Stimulated activated CD8-positive, alpha-beta memory T cell treated with anti-CD3 and anti-CD28 coated beads, Interleukin-2, amount 100 ng/mL, for 1 hour (primary cell): ENCODE results near the gene LCLAT1.

Source experiments
- DNase-seq, 2 donors: peaks; one replicate each; pipeline ENCODE4 v3.0.0-alpha.2; 2020; ENCODE audit warnings: low read depth in 2 of 2

LCLAT1 gene

GRCh38 chr2:30422444-30423040 is 24.5 kb upstream of the LCLAT1 start:
- DNase-seq = peak; percentile 41 to 62

GRCh38 chr2:30424231-30424630 is 22.8 kb upstream of the LCLAT1 start:
- no peak for DNase-seq

- no peak for DNase-seq
Measured at GRCh38 chr2:30425326-30425725, 21.7 kb upstream of the LCLAT1 start.

- no peak for DNase-seq
Measured at GRCh38 chr2:30427606-30428347, 19.3 kb upstream of the LCLAT1 start.

- DNase-seq = no peak
Measured at GRCh38 chr2:30428348-30428662, 18.7 kb upstream of the LCLAT1 start.

- DNase-seq = no peak
Measured at GRCh38 chr2:30428827-30429461, 18.1 kb upstream of the LCLAT1 start.

- no peak for DNase-seq
Measured at GRCh38 chr2:30433541-30434299, 13.3 kb upstream of the LCLAT1 start.

- no peak for DNase-seq
Measured at GRCh38 chr2:30434708-30435107, 12.3 kb upstream of the LCLAT1 start.

GRCh38 chr2:30436859-30437435 is 10.1 kb upstream of the LCLAT1 start:
- no peak for DNase-seq

- DNase-seq = no peak
Measured at GRCh38 chr2:30437809-30438548, 9.1 kb upstream of the LCLAT1 start.

GRCh38 chr2:30439296-30439695 is 7.8 kb upstream of the LCLAT1 start:
- DNase-seq = no peak

- DNase-seq = no peak
Measured at GRCh38 chr2:30439879-30440278, 7.2 kb upstream of the LCLAT1 start.

- DNase-seq = no peak
Measured at GRCh38 chr2:30441023-30441422, 6.0 kb upstream of the LCLAT1 start.

GRCh38 chr2:30443081-30443480 is 4.0 kb upstream of the LCLAT1 start:
- DNase-seq = no peak

GRCh38 chr2:30444273-30444672 is 2.8 kb upstream of the LCLAT1 start:
- no peak for DNase-seq

GRCh38 chr2:30445266-30445821 is 1.7 kb upstream of the LCLAT1 start:
- DNase-seq = no peak

GRCh38 chr2:30446602-30447148 is 371 bp upstream of the LCLAT1 start:
- DNase-seq = no peak

GRCh38 chr2:30448308-30448707 is 1.3 kb downstream of the LCLAT1 start:
- no peak for DNase-seq

- no peak for DNase-seq
Measured at GRCh38 chr2:30448866-30449265, 1.8 kb downstream of the LCLAT1 start.

- no peak for DNase-seq
Measured at GRCh38 chr2:30450025-30450424, 3.0 kb downstream of the LCLAT1 start.

- DNase-seq = no peak
Measured at GRCh38 chr2:30453498-30453897, 6.5 kb downstream of the LCLAT1 start.
